HEK293 (cell line): ENCODE data around the gene FGF9.

Source experiments
- CTCF ChIA-PET: fragments of 350-600 bp; formaldehyde crosslinking; extraction: SDS; loops from one replicate; lab custom pipeline; 2021; ENCODE audit warnings: antibody characterized with exemption; lab: Yijun Ruan, JAX
- POLR2A ChIA-PET: fragments of 300-600 bp; formaldehyde crosslinking; extraction: SDS; loops from one replicate; lab custom pipeline; 2020; ENCODE audit warnings: antibody characterized with exemption, inconsistent platforms; lab: Yijun Ruan, JAX
- H3K27ac ChIP-seq: fragments of 200-500 bp; sonication (Bioruptor generic); 2 replicates; pipeline ENCODE4 v1.5.1; 2014; ENCODE audit warnings: low read depth, low read length, control low read depth, inconsistent platforms; ENCODE audit errors: extremely low read depth
- H3K36me3 ChIP-seq, 2 experiments: fragments of 200-500 bp in 1 of 2; sonication (Bioruptor generic) in 1 of 2; 1 replicate in 1 of 2; 2 replicates in 1 of 2; pipeline ENCODE4 v1.5.1; 2014 to 2017; ENCODE audit warnings: inconsistent platforms in 2 of 2, low read length in 2 of 2; ENCODE audit not compliant: control insufficient read depth in 2 of 2, insufficient read depth in 1 of 2
- H3K4me1 ChIP-seq: fragments of 200-500 bp; sonication (Bioruptor generic); 2 replicates; pipeline ENCODE4 v1.5.1; 2014; ENCODE audit warnings: mild to moderate bottlenecking, low read length, inconsistent platforms; ENCODE audit not compliant: control insufficient read depth, insufficient read depth
- H3K4me3 ChIP-seq: 2 replicates; pipeline ENCODE4 v1.5.1; 2011; ENCODE audit warnings: low read depth, mild to moderate bottlenecking, control low read depth, low read length, moderate library complexity
- H3K9me3 ChIP-seq: fragments of 200-500 bp; sonication (Bioruptor generic); 2 replicates; pipeline ENCODE4 v1.5.1; 2014; ENCODE audit warnings: low read depth, low read length, inconsistent platforms; ENCODE audit not compliant: control insufficient read depth, insufficient read depth
- GLIS1 ChIP-seq: fragments of 450-650 bp; formaldehyde crosslinking; IDR thresholded peaks from 2 replicates; pipeline ENCODE4 v1.5.1; 2016; ENCODE audit warnings: missing biosample characterization, missing genetic modification characterization
- SP7 ChIP-seq: fragments of 450-650 bp; formaldehyde crosslinking; IDR thresholded peaks from 2 replicates; pipeline ENCODE4 v1.5.1; 2016; ENCODE audit warnings: missing biosample characterization, missing genetic modification characterization
- ZBTB1 ChIP-seq: fragments of 450-650 bp; formaldehyde crosslinking; IDR thresholded peaks from 2 replicates; pipeline ENCODE4 v1.5.1; 2016; ENCODE audit warnings: missing biosample characterization, missing genetic modification characterization
- ZIC2 ChIP-seq: fragments of 450-650 bp; formaldehyde crosslinking; IDR thresholded peaks from 2 replicates; pipeline ENCODE4 v1.5.1; 2016; ENCODE audit warnings: missing biosample characterization, missing genetic modification characterization
- ZNF121 ChIP-seq: fragments of 450-650 bp; formaldehyde crosslinking; IDR thresholded peaks from 2 replicates; pipeline ENCODE4 v1.5.1; 2016; ENCODE audit warnings: missing biosample characterization, missing genetic modification characterization
- ZNF155 ChIP-seq: fragments of 450-650 bp; formaldehyde crosslinking; IDR thresholded peaks from 2 replicates; pipeline ENCODE4 v1.5.1; 2016; ENCODE audit warnings: missing biosample characterization, missing genetic modification characterization
- ZNF157 ChIP-seq: fragments of 450-650 bp; formaldehyde crosslinking; IDR thresholded peaks from 2 replicates; pipeline ENCODE4 v1.5.1; 2016; ENCODE audit warnings: missing biosample characterization, missing genetic modification characterization
- ZNF24 ChIP-seq: fragments of 450-650 bp; formaldehyde crosslinking; IDR thresholded peaks from 2 replicates; pipeline ENCODE4 v1.5.1; 2016; ENCODE audit warnings: missing biosample characterization, missing genetic modification characterization
- ZNF335 ChIP-seq: fragments of 450-650 bp; formaldehyde crosslinking; conservative IDR thresholded peaks from 2 replicates; pipeline ENCODE4 v1.5.1; 2016; ENCODE audit warnings: missing biosample characterization, missing genetic modification characterization
- ZNF341 ChIP-seq: fragments of 450-650 bp; formaldehyde crosslinking; IDR thresholded peaks from 2 replicates; pipeline ENCODE4; 2016; ENCODE audit warnings: low read depth, missing biosample characterization, missing genetic modification characterization
- ZNF366 ChIP-seq: fragments of 450-650 bp; formaldehyde crosslinking; conservative IDR thresholded peaks from 2 replicates; pipeline ENCODE4 v1.5.1; 2016; ENCODE audit warnings: missing biosample characterization, missing genetic modification characterization
- ZNF394 ChIP-seq: fragments of 450-650 bp; formaldehyde crosslinking; IDR thresholded peaks from 2 replicates; pipeline ENCODE4 v1.5.1; 2016; ENCODE audit warnings: missing biosample characterization, missing genetic modification characterization, mild to moderate bottlenecking, moderate library complexity, borderline replicate concordance
- ZNF404 ChIP-seq: fragments of 450-650 bp; formaldehyde crosslinking; IDR thresholded peaks from 2 replicates; pipeline ENCODE4 v1.5.1; 2017; ENCODE audit warnings: missing biosample characterization, missing genetic modification characterization
- ZNF514 ChIP-seq: fragments of 450-650 bp; formaldehyde crosslinking; IDR thresholded peaks from 2 replicates; pipeline ENCODE4 v1.5.1; 2016; ENCODE audit warnings: missing biosample characterization, missing genetic modification characterization
- ZNF629 ChIP-seq: fragments of 450-650 bp; formaldehyde crosslinking; IDR thresholded peaks from 2 replicates; pipeline ENCODE4 v1.5.1; 2017; ENCODE audit warnings: missing biosample characterization, missing genetic modification characterization
- ZNF660 ChIP-seq: fragments of 450-650 bp; IDR thresholded peaks from 2 replicates; pipeline ENCODE4 v1.5.1; 2018; ENCODE audit warnings: missing biosample characterization, mild to moderate bottlenecking, missing genetic modification characterization
- ZNF664 ChIP-seq: fragments of 450-650 bp; formaldehyde crosslinking; IDR thresholded peaks from 2 replicates; pipeline ENCODE4 v1.5.1; 2016; ENCODE audit warnings: missing biosample characterization, missing genetic modification characterization
- ZNF670 ChIP-seq: fragments of 450-650 bp; formaldehyde crosslinking; IDR thresholded peaks from 2 replicates; pipeline ENCODE4 v1.5.1; 2016; ENCODE audit warnings: missing biosample characterization, missing genetic modification characterization, low read depth
- ZNF791 ChIP-seq: fragments of 450-650 bp; formaldehyde crosslinking; IDR thresholded peaks from 2 replicates; pipeline ENCODE4 v1.5.1; 2016; ENCODE audit warnings: missing biosample characterization, missing genetic modification characterization
- ZNF792 ChIP-seq: fragments of 450-650 bp; formaldehyde crosslinking; IDR thresholded peaks from 2 replicates; pipeline ENCODE4 v1.5.1; 2016; ENCODE audit warnings: missing biosample characterization, missing genetic modification characterization
- TF ChIP-seq, protein P1 (sequence below): fragments of 450-650 bp; formaldehyde crosslinking; IDR thresholded peaks from 2 replicates; pipeline ENCODE4 v1.5.1; 2017; ENCODE audit warnings: missing biosample characterization, missing genetic modification characterization
- TF ChIP-seq, protein P2 (sequence below): sonication (generic); formaldehyde crosslinking; IDR thresholded peaks from 2 replicates; pipeline ENCODE4 v1.8.1; 2022; ENCODE audit warnings: mild to moderate bottlenecking, moderate library complexity, missing genetic modification reagents
- TF ChIP-seq, protein P3 (sequence below): fragments of 450-650 bp; formaldehyde crosslinking; IDR thresholded peaks from 2 replicates; pipeline ENCODE4 v1.5.1; 2016; ENCODE audit warnings: missing biosample characterization, missing genetic modification characterization
- TF ChIP-seq, protein P4 (sequence below): fragments of 450-650 bp; formaldehyde crosslinking; conservative IDR thresholded peaks from 2 replicates; pipeline ENCODE4 v1.5.1; 2016; ENCODE audit warnings: low read depth, missing biosample characterization, missing genetic modification characterization

FGF9 gene

DNA sequence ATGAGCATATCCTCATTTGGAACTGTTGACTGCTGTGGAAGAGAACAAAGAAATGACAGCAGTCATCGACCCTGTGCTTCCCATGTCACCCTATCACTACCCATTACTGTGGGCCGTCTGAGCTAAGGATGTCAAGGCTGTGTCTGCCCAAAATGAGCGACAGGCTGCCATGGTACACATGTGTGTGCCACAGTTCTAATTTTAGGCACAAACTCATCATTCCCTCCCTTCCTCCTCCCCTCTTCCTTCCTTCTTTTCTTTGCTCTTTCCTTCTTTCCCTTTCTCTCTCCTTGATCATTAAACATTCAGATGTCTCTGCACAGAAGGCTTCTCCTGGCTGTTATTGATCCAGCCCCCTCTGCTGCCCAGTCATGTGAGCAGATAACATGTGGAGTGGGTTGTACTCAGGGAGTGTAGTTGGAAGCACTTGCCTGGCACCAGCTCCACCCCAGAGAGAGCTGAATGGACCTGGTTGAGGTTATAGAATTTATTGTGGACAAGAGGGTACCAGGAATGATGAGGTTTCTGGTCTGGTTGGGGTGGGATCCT, 6.3 kb downstream of the FGF9 start (continued):
- no peak for TF ChIP-seq GLIS1 (tag by site-specific recombination)
- TF ChIP-seq, protein P1, sequence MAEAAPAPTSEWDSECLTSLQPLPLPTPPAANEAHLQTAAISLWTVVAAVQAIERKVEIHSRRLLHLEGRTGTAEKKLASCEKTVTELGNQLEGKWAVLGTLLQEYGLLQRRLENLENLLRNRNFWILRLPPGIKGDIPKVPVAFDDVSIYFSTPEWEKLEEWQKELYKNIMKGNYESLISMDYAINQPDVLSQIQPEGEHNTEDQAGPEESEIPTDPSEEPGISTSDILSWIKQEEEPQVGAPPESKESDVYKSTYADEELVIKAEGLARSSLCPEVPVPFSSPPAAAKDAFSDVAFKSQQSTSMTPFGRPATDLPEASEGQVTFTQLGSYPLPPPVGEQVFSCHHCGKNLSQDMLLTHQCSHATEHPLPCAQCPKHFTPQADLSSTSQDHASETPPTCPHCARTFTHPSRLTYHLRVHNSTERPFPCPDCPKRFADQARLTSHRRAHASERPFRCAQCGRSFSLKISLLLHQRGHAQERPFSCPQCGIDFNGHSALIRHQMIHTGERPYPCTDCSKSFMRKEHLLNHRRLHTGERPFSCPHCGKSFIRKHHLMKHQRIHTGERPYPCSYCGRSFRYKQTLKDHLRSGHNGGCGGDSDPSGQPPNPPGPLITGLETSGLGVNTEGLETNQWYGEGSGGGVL (tag by site-specific recombination) = no peak
- no peak for TF ChIP-seq ZNF792 (tag by site-specific recombination)
- no peak for TF ChIP-seq ZNF791 (tag by site-specific recombination)
- no peak for TF ChIP-seq ZBTB1 (tag by site-specific recombination)
- TF ChIP-seq, protein P2, sequence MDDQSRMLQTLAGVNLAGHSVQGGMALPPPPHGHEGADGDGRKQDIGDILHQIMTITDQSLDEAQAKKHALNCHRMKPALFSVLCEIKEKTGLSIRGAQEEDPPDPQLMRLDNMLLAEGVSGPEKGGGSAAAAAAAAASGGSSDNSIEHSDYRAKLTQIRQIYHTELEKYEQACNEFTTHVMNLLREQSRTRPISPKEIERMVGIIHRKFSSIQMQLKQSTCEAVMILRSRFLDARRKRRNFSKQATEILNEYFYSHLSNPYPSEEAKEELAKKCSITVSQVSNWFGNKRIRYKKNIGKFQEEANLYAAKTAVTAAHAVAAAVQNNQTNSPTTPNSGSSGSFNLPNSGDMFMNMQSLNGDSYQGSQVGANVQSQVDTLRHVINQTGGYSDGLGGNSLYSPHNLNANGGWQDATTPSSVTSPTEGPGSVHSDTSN (CRISPR knock-in tag) = no peak
- TF ChIP-seq ZNF341 (tag by site-specific recombination) = peak; percentile 62; the same call in 1 of the 2 replicates

DNA sequence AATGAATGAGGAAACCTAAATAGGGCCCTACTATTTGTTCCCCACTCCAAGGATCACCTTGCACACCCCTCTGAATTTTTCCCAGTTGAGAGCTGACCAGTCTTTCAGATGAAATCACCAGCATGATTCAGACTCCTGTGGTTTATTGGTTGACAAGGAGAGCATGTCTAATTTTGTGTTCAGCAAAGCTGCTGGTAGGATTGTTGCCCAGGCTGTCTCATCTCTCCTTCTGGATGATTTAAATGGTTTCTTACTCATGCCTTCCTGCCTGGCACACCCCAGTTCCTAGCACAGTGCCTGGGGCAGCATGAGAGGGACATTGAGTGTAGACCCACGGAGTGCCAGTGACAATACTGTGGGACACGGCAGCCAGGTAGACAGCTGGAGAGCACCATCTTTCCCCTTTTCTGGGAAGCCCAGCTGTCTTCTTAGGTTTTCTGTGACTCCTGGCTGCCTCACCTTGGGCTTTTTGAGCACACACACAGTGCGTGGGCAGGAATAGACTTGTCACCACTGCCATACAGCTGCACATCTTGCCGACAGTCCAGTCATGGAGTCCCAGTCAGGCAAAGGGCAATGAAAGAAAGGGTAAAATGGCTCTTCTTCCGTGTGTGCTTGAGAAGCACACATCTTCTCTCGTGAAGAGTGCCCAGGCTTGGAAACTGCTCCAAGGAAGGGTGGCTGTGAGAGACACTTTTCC, 12.3 kb downstream of the FGF9 start:
- POLR2A ChIA-PET = interaction anchor here (0.7 to 1.7 kb wide), 3 partner anchors 9 to 1112 kb away, joined by 4 to 5 read pairs (median 5); partner anchors contain the start of gene FGF9
- H3K4me1 ChIP-seq = no peaks in the 10 kb centered on the region
- no peak overlapping the region for H3K4me3 ChIP-seq
- no peaks in the 10 kb centered on the region for H3K9me3 ChIP-seq
- H3K36me3 ChIP-seq = peaks cover 6 to 24% of the 10 kb centered on the region in 2 experiments; a peak in 2 of 3 replicates
- H3K27ac ChIP-seq = no peak overlapping the region
- CTCF ChIA-PET = interaction anchor here (0.6 to 0.7 kb wide), 3 partner anchors 22 to 494 kb away, joined by 3 to 4 read pairs (median 3); no protein-coding TSS in a partner anchor
- TF ChIP-seq ZNF660 (tag by site-specific recombination) (peak; percentile 75), ZNF664 (no peak), ZNF394 (tag by site-specific recombination) (peak; percentile 35; the same call in 1 of the 2 replicates), ZNF629 (tag by site-specific recombination) (peak; percentile 44; the same call in 1 of the 2 replicates), ZNF670 (no peak), ZIC2 (tag by site-specific recombination) (peak; percentile 26; the same call in 1 of the 2 replicates), ZNF24 (tag by site-specific recombination) (no peak), ZNF335 (tag by site-specific recombination) (0 out of 2 replicates have a peak, but pooled peaks have one; percentile 11), ZNF155 (tag by site-specific recombination) (no peak), ZNF514 (tag by site-specific recombination) (no peak), ZNF121 (tag by site-specific recombination) (no peak), ZNF366 (tag by site-specific recombination) (0 out of 2 replicates have a peak, but pooled peaks have one; percentile 46), ZNF157 (tag by site-specific recombination) (no peak), SP7 (tag by site-specific recombination) (peak; percentile 55; the same call in 1 of the 2 replicates), ZNF404 (tag by site-specific recombination) (no peak)
- TF ChIP-seq, protein P3, sequence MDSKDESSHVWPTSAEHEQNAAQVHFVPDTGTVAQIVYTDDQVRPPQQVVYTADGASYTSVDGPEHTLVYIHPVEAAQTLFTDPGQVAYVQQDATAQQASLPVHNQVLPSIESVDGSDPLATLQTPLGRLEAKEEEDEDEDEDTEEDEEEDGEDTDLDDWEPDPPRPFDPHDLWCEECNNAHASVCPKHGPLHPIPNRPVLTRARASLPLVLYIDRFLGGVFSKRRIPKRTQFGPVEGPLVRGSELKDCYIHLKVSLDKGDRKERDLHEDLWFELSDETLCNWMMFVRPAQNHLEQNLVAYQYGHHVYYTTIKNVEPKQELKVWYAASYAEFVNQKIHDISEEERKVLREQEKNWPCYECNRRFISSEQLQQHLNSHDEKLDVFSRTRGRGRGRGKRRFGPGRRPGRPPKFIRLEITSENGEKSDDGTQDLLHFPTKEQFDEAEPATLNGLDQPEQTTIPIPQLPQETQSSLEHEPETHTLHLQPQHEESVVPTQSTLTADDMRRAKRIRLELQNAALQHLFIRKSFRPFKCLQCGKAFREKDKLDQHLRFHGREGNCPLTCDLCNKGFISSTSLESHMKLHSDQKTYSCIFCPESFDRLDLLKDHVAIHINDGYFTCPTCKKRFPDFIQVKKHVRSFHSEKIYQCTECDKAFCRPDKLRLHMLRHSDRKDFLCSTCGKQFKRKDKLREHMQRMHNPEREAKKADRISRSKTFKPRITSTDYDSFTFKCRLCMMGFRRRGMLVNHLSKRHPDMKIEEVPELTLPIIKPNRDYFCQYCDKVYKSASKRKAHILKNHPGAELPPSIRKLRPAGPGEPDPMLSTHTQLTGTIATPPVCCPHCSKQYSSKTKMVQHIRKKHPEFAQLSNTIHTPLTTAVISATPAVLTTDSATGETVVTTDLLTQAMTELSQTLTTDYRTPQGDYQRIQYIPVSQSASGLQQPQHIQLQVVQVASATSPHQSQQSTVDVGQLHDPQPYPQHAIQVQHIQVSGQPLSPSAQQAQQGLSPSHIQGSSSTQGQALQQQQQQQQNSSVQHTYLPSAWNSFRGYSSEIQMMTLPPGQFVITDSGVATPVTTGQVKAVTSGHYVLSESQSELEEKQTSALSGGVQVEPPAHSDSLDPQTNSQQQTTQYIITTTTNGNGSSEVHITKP (tag by site-specific recombination) = peak; percentile 92
- TF ChIP-seq, protein P4, sequence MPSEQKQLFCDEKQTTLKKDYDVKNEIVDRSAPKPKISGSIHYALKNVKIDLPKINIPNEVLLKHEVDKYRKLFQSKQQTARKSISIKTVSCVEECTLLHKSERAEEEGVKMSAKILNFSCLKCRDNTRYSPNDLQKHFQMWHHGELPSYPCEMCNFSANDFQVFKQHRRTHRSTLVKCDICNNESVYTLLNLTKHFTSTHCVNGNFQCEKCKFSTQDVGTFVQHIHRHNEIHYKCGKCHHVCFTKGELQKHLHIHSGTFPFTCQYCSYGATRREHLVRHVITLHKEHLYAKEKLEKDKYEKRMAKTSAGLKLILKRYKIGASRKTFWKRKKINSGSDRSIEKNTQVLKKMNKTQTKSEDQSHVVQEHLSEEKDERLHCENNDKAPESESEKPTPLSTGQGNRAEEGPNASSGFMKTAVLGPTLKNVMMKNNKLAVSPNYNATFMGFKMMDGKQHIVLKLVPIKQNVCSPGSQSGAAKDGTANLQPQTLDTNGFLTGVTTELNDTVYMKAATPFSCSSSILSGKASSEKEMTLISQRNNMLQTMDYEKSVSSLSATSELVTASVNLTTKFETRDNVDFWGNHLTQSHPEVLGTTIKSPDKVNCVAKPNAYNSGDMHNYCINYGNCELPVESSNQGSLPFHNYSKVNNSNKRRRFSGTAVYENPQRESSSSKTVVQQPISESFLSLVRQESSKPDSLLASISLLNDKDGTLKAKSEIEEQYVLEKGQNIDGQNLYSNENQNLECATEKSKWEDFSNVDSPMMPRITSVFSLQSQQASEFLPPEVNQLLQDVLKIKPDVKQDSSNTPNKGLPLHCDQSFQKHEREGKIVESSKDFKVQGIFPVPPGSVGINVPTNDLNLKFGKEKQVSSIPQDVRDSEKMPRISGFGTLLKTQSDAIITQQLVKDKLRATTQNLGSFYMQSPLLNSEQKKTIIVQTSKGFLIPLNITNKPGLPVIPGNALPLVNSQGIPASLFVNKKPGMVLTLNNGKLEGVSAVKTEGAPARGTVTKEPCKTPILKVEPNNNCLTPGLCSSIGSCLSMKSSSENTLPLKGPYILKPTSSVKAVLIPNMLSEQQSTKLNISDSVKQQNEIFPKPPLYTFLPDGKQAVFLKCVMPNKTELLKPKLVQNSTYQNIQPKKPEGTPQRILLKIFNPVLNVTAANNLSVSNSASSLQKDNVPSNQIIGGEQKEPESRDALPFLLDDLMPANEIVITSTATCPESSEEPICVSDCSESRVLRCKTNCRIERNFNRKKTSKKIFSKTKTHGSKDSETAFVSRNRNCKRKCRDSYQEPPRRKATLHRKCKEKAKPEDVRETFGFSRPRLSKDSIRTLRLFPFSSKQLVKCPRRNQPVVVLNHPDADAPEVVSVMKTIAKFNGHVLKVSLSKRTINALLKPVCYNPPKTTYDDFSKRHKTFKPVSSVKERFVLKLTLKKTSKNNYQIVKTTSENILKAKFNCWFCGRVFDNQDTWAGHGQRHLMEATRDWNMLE (tag by site-specific recombination) = no peak
